Measurements from ENCODE around the gene CLDN4.

- TF ChIP-seq SIN3A (IDR thresholded peaks at IDR 0.05; ENCODE audit: borderline replicate concordance, low read depth, low read length) (no peak), CTCF (IDR thresholded peaks at IDR 0.05) (no peak), RAD21 (IDR thresholded peaks at IDR 0.05; ENCODE audit: low read length) (no peak), USF2 (IDR thresholded peaks at IDR 0.05; ENCODE audit: borderline replicate concordance, low read depth, low read length) (no peak), SMC3 (IDR thresholded peaks at IDR 0.05; ENCODE audit: low read depth, low read length) (no peak), REST (IDR thresholded peaks at IDR 0.05; ENCODE audit: low read depth, low read length) (no peak)
Observed at GRCh38 chr7:73844848-73845460, 14.2 kb downstream of the CLDN4 start.
